ENCODE results near the gene ABCC3.
A peak's percentile ranks its signal among the peaks of the same experiment; 100 is the strongest.

The ABCC3 gene

DNA sequence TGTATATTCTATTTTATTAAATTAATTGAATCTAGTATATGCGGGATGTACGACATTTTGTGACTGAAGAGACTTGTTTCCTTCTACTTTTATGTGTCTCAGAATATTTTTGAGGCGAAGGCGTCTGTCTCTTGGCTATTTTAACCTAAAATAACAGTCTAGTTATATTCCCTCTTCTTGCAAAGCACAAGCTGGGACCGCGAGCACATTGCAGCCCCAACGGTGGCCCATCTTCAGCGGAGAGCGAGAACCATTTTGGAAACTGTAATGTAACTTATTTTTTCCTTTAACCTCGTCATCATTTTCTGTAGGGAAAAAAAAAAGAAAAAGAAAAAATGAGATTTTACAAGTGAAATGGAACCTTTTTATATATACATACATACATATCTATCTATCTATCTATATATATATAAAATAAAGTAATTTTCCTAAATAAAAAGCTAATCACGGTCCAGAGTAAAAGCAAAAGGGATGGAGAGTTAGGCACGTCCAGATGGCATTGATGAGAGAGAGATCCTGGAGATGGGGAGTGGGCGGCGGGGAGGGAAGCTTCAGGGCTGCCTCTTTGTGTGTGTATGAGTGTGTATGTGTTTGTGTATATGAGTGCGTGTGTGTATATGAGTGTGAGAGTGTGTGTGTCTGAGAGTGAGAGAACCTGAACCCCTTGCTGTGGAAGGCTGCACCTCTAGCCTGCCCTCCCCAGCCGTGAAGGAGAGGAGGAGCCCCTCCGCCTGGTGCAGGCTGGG is 7.5 kb upstream of the ABCC3 start:
- DNase-seq (ENCODE audit: low read depth), result no peak

DNA sequence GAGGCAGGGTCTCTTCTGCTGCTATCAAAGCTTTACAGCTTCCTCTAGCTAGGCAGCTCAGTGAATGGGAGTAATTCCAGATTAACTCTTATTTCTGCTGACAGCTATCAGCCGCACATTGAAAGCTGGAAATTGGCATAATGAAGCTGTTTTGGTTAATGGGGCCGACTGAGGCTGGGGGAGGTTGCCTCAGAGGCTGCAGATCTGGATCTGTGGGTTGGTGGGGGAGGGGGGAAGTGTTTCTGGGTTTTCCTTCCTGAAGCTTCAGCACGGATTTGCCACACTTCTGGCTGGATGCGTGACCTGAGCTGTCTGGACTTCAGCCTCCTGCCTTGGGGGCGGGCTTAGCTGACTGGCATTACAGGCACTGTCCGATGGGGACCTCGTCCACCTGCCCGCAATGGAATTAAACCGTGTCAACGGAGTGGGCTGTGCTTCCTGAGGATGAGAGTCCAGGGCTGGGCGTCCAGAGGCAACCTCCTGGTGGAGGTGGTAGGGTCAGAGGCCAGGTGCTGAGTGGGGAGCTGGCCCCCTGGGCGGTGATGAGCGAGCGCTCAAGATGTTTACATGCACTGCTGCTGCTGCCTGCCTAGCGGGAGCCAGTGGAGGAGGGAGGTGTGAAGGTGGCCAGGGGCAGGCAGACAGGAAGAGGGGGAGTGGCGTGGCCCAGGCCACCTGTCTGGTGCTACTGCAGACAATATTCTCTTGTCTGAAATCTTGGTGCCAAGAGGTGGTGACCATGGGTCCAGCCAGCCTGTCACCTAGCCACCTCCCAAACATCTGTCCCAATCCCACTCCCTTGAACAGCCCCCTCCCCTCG is 6.7 kb upstream of the ABCC3 start:
- DNase-seq (ENCODE audit: low read depth), result no peak

DNA sequence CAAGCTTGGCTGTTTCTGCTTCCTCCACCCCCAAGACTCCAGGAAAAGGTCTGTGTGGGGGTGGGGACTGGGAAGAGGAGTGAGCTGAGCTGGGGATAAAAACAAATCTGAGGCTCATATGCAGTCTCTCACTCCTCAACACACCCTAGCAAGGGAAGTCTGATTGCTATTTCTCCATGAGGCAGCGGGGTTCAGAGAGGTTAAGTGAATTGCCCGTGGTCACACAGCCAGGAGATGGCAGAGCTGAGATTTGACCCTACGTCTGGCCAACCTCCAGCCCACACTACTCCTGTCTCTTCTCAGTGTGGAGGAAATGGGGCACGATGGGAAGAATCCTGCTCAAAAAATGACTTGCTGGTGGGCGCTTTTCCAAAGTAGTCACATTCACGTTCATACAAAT is 4.8 kb upstream of the ABCC3 start:
- no peak for DNase-seq (ENCODE audit: low read depth)

DNA sequence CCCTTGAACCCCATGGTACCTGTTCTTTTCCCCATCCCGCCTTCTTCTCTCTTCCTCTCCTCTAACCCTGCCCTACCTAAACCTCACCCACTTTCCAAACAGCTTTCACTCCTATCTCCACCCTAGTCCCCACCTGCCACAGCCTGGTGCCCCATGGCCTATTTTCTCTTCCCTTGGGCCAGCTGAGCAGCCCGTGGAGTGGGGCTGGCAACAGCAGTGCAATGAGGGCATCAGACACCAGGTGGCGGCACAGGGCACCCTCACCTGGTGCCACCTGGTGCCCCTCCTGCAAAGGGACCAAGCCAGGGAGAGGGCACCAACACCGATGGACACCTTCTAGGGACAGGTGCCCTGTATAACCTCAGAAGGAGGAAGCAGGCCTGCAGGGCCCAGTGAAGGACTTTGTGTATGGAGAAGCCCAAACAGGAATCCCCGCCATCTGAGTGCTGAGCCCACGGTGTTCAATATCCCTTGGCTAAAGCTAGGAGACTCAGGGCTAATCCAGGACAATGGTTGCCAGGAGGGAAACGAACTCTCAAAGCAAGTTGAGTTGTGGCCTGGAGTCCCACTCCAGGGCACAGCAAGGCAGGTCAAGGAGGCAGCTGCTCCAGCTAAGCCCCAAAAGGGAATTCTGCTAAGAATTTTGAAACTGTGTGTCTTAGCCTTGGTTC is 4.0 kb upstream of the ABCC3 start:
- DNase-seq (ENCODE audit: low read depth), result no peak

DNA sequence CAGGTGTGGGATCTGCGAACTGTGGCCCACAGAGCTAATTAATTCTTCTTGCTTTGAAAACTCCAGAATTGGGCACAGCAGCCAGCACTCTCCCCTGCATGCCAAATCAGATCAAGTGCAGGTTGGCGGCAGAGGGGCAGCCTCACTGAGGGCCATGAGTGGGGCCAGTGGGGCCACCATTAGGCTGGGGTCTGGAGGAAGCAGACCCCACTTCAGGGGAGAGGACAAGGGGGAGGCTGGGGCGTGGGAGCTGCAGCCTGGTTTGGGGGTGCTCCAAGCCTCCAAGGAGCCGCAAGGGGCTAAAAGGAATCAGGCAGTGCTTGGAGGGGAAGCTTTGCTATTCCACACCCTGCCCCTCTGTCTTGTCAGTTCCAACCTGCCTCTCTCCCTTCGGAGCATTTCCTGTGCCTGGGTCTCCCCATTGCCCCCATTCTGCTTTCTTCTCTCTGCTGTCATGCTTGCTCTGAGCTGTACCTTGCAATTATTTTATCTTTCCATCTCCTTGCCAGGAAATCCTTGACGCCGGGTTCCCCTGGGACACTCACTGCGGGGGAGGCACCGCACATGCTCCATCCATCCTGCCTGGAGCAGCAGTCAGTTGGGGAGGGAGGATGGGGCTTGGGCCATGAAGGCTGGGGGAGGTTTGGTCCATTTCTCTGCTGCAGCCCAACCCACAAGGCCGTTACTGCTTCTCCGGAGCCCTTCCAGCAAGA is 3.3 kb upstream of the ABCC3 start:
- DNase-seq (ENCODE audit: low read depth), result no peak

DNA sequence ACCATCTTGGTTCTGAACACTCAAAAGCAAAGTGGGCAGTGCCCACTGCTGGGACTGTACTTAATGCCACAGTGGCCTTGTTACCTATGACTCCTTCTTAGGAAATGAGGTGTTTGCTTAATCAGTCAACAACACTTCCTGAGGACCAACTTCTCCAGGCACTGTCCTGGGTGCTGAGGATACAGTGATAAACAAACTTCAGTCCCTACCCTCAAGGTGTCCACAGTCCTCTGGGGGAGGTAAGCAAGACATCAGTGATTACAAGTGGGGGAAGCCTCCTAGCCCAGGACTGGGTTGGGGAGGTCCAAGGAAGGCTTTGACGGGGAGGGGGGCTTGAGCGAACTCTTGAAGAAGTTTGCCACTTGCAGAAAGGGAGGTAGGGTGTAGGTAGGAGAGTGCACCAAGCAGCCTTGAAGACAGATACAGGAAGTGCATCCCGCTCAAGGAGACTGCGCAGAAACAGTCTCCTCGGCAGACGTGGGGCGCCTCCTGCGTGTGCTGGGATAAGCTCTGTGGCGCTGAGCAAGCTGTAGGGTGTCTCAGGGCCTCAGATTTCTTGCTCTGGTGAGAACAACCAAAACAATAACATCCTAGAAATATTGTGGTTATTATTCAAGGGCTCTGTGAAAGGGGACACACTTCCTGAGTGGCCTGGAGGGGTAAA is 2.6 kb upstream of the ABCC3 start:
- no peak for DNase-seq (ENCODE audit: low read depth)

DNA sequence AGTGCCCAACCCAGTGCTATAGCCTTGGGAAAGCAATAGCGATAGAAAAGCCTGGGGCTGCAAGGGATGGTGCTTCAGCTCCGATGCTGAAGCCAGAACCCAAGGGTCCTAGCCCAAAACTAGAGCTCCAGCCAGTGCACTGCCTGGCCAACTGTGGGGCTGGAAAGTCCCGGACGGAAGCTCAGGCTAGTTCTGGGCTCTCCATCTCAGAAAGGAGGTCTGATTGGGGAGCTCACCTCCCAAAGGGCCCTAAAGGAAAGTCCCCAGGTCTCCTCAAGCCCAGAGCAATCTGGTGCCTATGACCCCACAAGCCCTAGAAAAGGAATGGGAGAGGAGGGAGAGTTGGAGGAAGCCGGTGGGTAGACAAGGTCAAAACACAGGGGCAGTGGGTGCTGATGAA is 2.0 kb upstream of the ABCC3 start:
- DNase-seq (ENCODE audit: low read depth), result no peak

DNA sequence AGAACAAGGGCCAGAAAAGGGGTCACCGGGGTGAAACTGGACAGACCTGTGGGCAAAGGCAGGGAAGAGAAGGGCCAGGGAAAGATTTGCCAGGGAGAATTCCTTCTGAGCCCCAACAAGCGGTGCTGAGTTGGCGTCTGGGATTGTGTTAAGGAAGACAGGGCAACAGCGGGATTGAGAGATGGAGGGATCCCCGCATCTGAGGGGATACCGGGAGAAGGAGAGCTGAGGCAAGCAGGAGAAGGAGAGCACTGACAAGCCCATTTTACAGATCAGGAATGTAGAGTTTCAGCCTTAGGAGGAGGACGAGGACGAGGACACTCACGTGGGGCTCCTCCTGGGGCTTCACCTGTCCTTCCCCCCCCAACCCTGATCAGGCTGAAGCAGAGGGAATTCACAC is 998 bp upstream of the ABCC3 start:
- DNase-seq (ENCODE audit: low read depth), result no peak

DNA sequence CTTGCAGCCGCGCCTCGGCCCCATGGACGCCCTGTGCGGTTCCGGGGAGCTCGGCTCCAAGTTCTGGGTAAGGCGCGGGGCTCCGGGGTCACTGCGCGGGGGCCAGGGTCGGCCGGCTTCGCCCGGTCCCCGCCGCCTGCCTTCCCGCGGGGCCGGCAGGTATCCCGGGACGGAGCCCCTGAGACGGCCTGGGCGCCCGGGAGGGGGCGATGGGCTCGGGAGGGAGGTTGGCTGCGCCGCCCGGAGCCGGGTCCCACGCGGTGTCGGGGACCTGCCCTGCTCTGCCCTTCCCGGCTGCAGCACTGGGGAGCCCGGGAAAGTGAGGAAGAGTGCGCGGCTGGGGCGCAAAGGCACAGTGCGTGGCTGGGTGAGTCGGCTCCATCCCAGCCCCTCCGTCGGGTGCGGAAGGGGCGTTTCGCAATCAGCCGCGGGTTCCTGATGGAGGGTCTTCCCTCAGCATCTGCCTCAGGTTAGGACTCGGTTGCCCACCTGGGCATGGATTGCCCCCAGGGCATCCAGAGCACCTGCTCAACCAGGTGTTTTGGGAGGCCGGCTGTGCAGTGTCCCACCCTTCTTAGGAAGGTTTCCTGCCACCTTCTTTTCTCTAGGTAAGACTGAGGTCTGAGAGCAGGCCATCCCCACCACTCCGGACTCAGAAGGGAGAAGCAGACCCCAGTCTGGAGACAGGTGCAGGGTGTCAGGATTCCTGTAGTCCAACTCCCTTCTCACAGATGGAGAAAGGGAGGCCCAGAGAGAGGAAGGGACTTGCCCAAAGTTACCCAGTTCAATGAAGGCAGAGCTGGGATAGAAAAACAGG is 442 bp downstream of the ABCC3 start:
- DNase-seq (ENCODE audit: low read depth), result no peak

DNA sequence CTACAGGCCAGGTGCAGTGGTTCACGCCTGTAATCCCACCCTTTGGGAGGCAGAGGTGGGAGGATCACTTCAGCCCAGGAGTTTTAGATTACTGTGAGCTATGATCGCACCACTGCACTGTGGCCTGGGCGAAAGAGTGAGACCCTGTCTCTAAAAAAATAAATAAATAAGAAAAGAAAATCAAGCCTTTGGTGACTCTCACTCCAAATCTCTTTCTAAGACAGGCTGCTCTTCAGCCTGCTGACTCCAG is 976 bp downstream of the ABCC3 start:
- DNase-seq (ENCODE audit: low read depth), result no peak

DNA sequence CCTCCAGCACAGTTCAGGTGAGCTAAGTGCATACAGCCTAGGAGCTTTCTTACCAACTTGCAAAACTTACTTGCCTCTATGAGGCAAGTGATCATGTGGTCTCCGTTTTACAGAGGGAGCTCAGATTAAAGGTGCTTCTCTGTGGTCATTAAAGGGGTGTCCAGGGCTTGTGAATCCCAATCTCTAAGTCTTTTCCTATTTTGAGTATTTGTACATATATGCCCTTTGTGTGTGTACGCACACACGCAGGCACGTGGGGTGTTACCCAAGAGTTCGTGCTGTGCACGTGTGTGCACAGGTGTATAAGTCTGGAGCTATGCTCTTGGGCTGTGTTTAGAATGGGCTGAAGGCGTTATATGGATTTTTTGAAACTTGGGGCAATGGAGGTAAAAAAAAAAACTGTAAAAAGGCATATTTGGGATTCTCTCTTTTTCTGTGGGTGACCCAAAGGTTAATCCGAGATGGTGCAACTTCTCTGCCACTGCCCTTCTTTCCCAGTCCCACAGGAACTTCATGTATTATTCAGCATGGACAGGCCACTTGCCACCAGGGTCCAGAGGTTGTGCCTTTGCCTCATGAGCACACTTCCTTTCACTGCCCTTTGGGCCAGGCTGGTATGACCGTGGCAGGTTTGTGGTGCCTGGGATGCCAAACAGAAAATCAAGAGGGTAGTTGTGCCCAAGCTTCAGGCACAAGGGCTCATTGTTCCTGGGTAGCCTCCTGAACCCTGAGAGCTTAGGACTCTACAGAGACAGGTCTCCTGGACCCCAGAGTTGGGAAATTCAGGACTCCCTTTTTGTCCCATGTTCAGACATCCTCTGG is 1.5 kb downstream of the ABCC3 start:
- DNase-seq (ENCODE audit: low read depth), result no peak

DNA sequence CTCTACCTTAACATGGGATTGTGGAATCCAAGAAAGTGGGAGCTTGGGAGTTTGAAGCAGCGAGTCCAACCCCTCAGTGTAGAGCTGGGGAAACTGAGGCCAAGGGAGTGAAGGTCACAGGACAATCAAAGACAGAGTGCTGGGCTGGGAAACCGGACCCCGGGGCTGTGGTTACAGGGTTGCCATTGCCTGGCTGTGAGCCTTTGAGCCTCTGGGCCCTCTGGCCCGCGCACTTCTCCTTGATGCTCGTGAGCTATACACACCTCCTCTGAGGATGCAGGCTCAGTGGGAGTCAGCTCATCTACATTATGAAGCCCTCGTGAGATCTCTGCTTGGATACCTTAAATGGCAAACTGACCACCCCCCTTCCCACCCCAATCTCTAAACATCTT is 2.1 kb downstream of the ABCC3 start:
- no peak for DNase-seq (ENCODE audit: low read depth)

DNA sequence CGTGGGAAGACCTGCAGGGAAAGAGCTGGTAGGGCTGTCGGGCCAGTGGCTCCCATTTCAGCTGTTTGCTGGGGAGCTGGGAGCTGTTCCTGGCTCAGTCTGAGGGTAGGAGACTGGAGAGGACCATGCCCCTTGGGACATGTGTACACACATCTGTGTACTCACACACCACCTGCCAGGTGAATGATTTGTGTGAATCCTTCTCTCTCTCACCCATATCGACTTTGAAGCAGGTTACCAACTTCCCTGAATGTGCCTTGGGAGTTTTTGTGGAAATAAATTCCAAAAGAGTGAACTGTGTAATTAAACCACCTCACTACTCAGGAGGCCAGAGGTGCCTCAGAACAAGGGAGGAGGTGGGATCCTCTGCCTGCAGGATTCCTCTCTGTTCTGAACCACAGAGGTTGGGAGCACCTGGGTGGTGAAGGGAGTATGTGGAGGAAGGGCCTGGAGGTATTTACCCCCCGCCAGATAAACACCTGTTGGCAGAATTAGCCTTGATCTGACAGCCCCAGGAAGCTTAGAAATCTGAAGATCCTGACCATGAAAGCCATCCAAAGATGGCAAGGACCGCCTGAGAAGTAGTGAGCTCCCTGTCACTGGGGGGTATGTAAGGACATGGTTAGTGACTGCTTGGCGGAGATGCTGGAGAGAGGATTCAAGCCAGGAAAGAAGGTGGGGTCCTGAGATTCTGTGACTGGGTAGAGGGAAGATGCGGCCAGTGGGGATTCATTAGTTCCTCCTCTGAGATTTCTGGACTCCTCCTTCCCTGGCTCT is 3.3 kb downstream of the ABCC3 start:
- DNase-seq (ENCODE audit: low read depth), result no peak

DNA sequence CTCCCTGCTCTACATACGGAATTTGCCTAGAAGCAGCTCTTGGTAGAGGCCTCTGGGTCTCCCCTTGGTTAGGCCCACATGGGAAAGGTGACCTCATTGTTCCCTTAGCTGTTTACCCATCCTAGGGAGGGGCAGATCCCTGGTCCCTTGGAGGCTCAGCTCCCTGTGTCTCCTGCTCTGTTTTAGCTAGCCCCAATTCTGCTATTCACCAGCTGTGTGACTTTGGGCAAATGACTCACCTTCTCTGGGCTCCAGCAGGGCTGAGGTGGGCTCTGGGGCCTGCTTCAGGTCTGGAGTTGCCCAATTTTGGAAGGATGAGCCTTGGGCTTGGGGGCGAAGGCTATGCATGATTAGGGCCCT is 3.9 kb downstream of the ABCC3 start:
- DNase-seq (ENCODE audit: low read depth), result peak; percentile 20

DNA sequence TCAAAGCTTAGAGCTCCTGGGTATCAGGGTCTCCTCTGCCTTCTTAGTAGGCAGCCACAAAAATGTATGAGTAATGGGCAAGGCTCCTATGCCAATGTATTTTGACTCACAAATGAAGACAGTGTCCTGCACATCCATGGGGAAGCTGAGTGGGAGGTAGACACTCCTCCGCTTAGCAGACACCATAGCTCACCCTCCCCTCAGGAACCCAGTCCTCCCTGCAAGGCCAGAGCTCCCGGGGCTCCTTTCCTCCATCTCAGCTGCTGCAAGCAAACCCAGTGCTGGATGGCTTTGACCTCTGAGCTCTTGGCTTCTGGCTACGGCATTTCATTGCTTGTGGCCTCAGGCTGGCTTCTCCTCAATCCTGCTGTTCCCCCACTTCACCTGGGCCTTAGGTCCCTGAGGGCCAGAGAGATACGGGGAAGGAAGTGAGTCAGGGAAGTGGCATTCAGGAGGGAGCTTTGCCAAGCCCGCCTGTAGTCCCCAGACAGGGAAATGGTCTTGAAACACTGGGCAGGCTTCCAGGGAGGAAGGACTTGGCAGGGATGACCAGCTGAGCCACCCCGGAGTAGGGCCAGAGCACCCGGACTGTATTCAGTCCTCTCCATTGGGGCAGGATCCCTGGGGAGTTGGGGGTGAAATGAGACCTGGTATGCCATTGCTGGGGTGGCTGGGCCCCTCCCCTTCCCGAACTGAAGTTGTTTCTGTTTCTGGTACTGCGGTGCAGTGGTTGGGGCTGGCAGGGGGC is 4.5 kb downstream of the ABCC3 start:
- DNase-seq (ENCODE audit: low read depth), result peak; percentile 80

DNA sequence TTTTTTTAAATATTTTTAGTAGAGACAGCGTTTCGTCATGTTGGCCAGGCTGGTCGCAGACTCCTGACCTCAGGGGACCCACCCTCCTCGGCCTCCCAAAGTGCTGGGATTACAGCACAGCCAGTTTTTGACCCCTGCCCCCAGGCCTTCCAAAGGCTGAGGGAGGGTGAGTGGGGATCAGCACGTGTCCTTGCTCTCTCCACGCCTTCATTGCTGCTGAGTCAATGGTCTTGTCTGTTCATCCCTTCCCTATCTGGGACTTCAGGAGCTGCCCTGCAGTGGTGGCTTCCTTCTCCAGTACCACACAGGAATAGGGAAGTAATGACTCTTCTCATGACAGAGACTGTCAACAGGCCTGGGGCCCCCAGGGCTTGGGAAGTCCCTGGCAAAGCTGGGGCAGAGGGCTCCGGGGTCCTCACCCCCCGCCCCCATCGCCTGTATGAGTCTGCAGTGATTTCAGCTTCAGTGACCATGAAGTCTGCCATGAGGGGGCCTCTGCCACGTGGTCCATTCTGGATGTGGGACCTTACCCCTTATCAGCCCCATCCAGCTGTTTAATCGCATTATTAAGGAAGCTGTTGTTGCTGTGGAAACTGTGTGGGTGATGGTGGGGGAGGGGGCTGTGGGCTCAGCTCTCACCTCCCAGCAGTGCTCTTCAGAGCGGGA is 6.1 kb downstream of the ABCC3 start:
- DNase-seq (ENCODE audit: low read depth), result no peak

DNA sequence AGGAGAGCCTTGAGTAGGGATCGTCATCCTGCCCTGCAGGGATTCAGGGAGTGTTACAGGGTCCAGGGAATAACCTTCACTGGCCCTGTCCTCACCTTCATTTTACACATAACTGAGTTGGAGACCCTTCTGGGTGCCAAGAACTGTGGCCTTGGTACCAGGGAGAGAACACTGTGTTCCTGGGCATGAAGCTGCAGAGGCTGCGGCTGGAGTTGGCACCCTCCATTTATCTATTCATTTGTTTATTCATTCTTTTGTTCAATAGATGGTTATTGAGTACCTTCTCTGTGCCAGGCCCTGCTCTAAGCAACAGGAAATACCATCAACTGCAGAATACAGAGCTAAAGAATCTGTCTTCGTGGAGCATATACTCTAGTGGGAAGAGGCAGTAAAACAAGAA is 6.7 kb downstream of the ABCC3 start:
- no peak for DNase-seq (ENCODE audit: low read depth)

DNA sequence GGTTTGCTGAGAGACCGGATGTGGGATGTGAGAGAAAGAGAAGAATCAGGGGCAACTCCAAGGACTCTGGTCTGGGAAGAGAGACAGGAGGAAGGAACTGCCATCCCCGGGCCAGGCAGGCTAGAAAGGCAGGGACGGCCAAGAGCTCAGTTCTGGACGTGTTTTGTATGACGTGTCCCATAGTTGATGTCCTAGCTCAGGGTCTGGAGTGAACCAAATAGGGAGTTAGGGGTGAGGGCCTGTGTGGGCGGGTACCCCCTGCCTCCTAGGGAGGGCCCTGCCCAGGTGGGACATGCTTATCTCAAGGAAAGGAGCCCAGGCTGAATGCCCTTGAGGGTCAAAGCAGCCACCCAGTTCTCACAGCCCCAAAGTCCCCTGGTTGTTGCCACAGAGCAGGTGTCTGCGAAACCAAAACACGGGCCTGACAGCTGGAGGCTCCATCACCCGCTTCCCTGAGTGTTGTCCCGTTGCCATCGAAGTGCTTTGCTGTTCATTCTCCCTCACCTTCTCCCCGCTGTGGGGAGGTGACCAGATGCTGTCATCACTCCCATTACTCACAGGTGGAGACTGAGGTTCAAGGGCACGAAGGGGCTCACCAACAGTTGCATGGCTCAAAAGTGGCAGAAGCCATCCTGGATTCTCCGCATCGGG is 7.5 kb downstream of the ABCC3 start:
- no peak for DNase-seq (ENCODE audit: low read depth)

Data from stromal cell of bone marrow (primary cell).